ENCODE measurements around the gene LRMDA. TPM values are rescaled to one million over a fixed set of nuclear protein-coding genes. Genes with fewer than 3 reads are reported as not detected.
"Not testable (repeated sequence)": the region's sequence is repeated elsewhere in the genome, so short reads cannot be mapped to it uniquely, and the experiment has no call there.

LRMDA gene
- total RNA-seq, 1 experiment from 2014 or later, result 0.24 TPM

GRCh38 chr10:76050291-76050625 lies 618.8 kb downstream of the LRMDA start:
- no peak for DNase-seq
- Histone ChIP-seq H3K36me3 (no peaks in the 10 kb centered on the region), H3K9me3 (replicated peaks) (no peaks in the 10 kb centered on the region), H3K27ac (no peak overlapping the region), H3K4me3 (no peak overlapping the region), H3K27me3 (no peaks in the 10 kb centered on the region; the same call in 1 of the 2 replicates), H3K4me1 (no peaks in the 10 kb centered on the region)

- no peaks in the 10 kb centered on the region for H3K27me3 ChIP-seq
- H3K4me3 ChIP-seq, result no peak overlapping the region
- H3K4me1 ChIP-seq, result no peaks in the 10 kb centered on the region
- DNase-seq, result no peak
- H3K36me3 ChIP-seq, result no peaks in the 10 kb centered on the region
- H3K9me3 ChIP-seq (replicated peaks), result no peaks in the 10 kb centered on the region
- no peak overlapping the region for H3K27ac ChIP-seq
Observed at GRCh38 chr10:76051007-76051936, 619.8 kb downstream of the LRMDA start.

- Histone ChIP-seq H3K4me3 (no peak overlapping the region), H3K36me3 (no peaks in the 10 kb centered on the region), H3K27me3 (no peaks in the 10 kb centered on the region), H3K27ac (no peak overlapping the region), H3K9me3 (replicated peaks) (no peaks in the 10 kb centered on the region; the same call in 1 of the 2 replicates), H3K4me1 (no peaks in the 10 kb centered on the region)
- DNase-seq, result no peak
Observed at GRCh38 chr10:76052682-76053503, 621.5 kb downstream of the LRMDA start.

- H3K4me1 ChIP-seq, result no peaks in the 10 kb centered on the region
- H3K27ac ChIP-seq, result no peak overlapping the region
- H3K9me3 ChIP-seq (replicated peaks), result no peaks in the 10 kb centered on the region; the same call in 1 of the 2 replicates
- H3K27me3 ChIP-seq, result no peaks in the 10 kb centered on the region
- no peaks in the 10 kb centered on the region for H3K36me3 ChIP-seq
- DNase-seq, result no peak
- no peak overlapping the region for H3K4me3 ChIP-seq
Observed at GRCh38 chr10:76055466-76055865, 624.0 kb downstream of the LRMDA start.

- Histone ChIP-seq H3K4me1 (no peaks in the 10 kb centered on the region), H3K9me3 (replicated peaks) (no peaks in the 10 kb centered on the region; the same call in 1 of the 2 replicates), H3K27me3 (no peaks in the 10 kb centered on the region), H3K4me3 (no peak overlapping the region), H3K36me3 (no peaks in the 10 kb centered on the region), H3K27ac (no peak overlapping the region)
- DNase-seq, result no peak
Observed at GRCh38 chr10:76055963-76056362, 624.5 kb downstream of the LRMDA start.

- H3K27ac ChIP-seq; H3K4me3 ChIP-seq; DNase-seq; H3K27me3 ChIP-seq; H3K9me3 ChIP-seq (replicated peaks); H3K4me1 ChIP-seq; H3K36me3 ChIP-seq: not testable (repeated sequence)
Observed at GRCh38 chr10:76060993-76061392, 629.6 kb downstream of the LRMDA start.

- Histone ChIP-seq H3K9me3 (replicated peaks) (no peaks in the 10 kb centered on the region), H3K4me3 (no peak overlapping the region), H3K27ac (no peak overlapping the region), H3K27me3 (no peaks in the 10 kb centered on the region), H3K36me3 (no peaks in the 10 kb centered on the region), H3K4me1 (peaks cover 5% of the 10 kb centered on the region)
- no peak for DNase-seq
Observed at GRCh38 chr10:76066457-76066856, 635.0 kb downstream of the LRMDA start.

GRCh38 chr10:76067447-76067846 lies 636.0 kb downstream of the LRMDA start:
- Histone ChIP-seq H3K9me3 (replicated peaks) (no peaks in the 10 kb centered on the region), H3K4me1 (peaks cover 6% of the 10 kb centered on the region), H3K27ac (no peak overlapping the region), H3K27me3 (no peaks in the 10 kb centered on the region), H3K4me3 (no peak overlapping the region), H3K36me3 (no peaks in the 10 kb centered on the region)
- no peak for DNase-seq

GRCh38 chr10:76068856-76069255 lies 637.4 kb downstream of the LRMDA start:
- Histone ChIP-seq H3K9me3 (replicated peaks) (no peaks in the 10 kb centered on the region), H3K4me1 (peaks cover 6% of the 10 kb centered on the region), H3K27ac (no peak overlapping the region), H3K4me3 (no peak overlapping the region), H3K36me3 (no peaks in the 10 kb centered on the region), H3K27me3 (no peaks in the 10 kb centered on the region)
- DNase-seq, result no peak

- Histone ChIP-seq H3K27ac (no peak overlapping the region), H3K4me1 (peaks cover 6% of the 10 kb centered on the region), H3K36me3 (no peaks in the 10 kb centered on the region), H3K9me3 (replicated peaks) (no peaks in the 10 kb centered on the region), H3K27me3 (no peaks in the 10 kb centered on the region), H3K4me3 (no peak overlapping the region)
- DNase-seq, result peak; percentile 35 to 70
Observed at GRCh38 chr10:76070916-76071315, 639.5 kb downstream of the LRMDA start.

- peaks cover 6% of the 10 kb centered on the region for H3K4me1 ChIP-seq
- no peaks in the 10 kb centered on the region for H3K27me3 ChIP-seq
- no peaks in the 10 kb centered on the region for H3K36me3 ChIP-seq
- no peaks in the 10 kb centered on the region for H3K9me3 ChIP-seq (replicated peaks)
- H3K4me3 ChIP-seq, result no peak overlapping the region
- no peak for DNase-seq
- H3K27ac ChIP-seq, result no peak overlapping the region
Observed at GRCh38 chr10:76071653-76072365, 640.4 kb downstream of the LRMDA start.

- H3K4me1 ChIP-seq, result peaks cover 6% of the 10 kb centered on the region
- no peaks in the 10 kb centered on the region for H3K9me3 ChIP-seq (replicated peaks)
- H3K27ac ChIP-seq, result no peak overlapping the region
- no peak overlapping the region for H3K4me3 ChIP-seq
- no peaks in the 10 kb centered on the region for H3K36me3 ChIP-seq
- DNase-seq, result no peak
- H3K27me3 ChIP-seq, result no peaks in the 10 kb centered on the region
Observed at GRCh38 chr10:76072384-76072783, 641.0 kb downstream of the LRMDA start.

- H3K27ac ChIP-seq, result no peak overlapping the region
Observed at GRCh38 chr10:76073524-76073923, 642.1 kb downstream of the LRMDA start.

GRCh38 chr10:76074659-76075058 lies 643.2 kb downstream of the LRMDA start:
- Histone ChIP-seq H3K27ac (no peak overlapping the region), H3K4me1 (peaks cover 6% of the 10 kb centered on the region), H3K4me3 (no peak overlapping the region), H3K9me3 (replicated peaks) (no peaks in the 10 kb centered on the region), H3K36me3 (no peaks in the 10 kb centered on the region), H3K27me3 (no peaks in the 10 kb centered on the region)
- no peak for DNase-seq

More at GRCh38 chr10:76073524-76073923, 642.1 kb downstream of the LRMDA start:
- Histone ChIP-seq H3K4me1 (peaks cover 6% of the 10 kb centered on the region), H3K36me3 (no peaks in the 10 kb centered on the region), H3K27me3 (no peaks in the 10 kb centered on the region), H3K4me3 (no peak overlapping the region), H3K9me3 (replicated peaks) (no peaks in the 10 kb centered on the region)
- no peak for DNase-seq

- Histone ChIP-seq H3K27me3 (0 out of 2 replicates have a peak, but pooled peaks cover 3% of the 10 kb centered on the region), H3K27ac (no peak overlapping the region), H3K4me3 (no peak overlapping the region), H3K9me3 (replicated peaks) (no peaks in the 10 kb centered on the region), H3K36me3 (no peaks in the 10 kb centered on the region), H3K4me1 (no peaks in the 10 kb centered on the region)
- DNase-seq, result no peak
Observed at GRCh38 chr10:76080451-76080850, 649.0 kb downstream of the LRMDA start.

All from SJCRH30 (cell line).